ENCODE measurements around the gene SLC26A3. TPM values are rescaled to one million over a fixed set of nuclear protein-coding genes. Genes with fewer than 3 reads are reported as not detected.

SLC26A3 gene
- total and polyA plus RNA-seq, 12 donors = 0.03 to 0.50 (median 0.43) TPM; not detected in 8

GRCh38 chr7:107836237-107837144 is 33.5 kb upstream of the SLC26A3 start:
- no peak for TF ChIP-seq CTCF (IDR thresholded peaks at IDR 0.05)
- TF ChIP-seq POLR2A (IDR thresholded peaks at IDR 0.05) = no peak
- Histone ChIP-seq H3K27me3 (peaks cover 23% of the 10 kb centered on the region), H3K9me3 (replicated peaks in 1 of 3) (no peaks in the 10 kb centered on the region), H3K27ac (no peak overlapping the region), H3K36me3 (replicated peaks in 1 of 2) (no peaks in the 10 kb centered on the region), H3K4me3 (no peak overlapping the region), H3K4me1 (replicated peaks in 1 of 2) (peaks cover 0 to 9% of the 10 kb centered on the region in 2 donors)
- DNase-seq = peak in 3 of 7 donors; percentile 16 to 49 (median 39)
- WGBS, 4 donors = 23 to 32% (median 25%) methylated on average over 10 of the region's 10 CpGs
- intact Hi-C loops (cut with DNase I) = loop anchor here in 1 of 2 donors (10.0 kb wide), 1 partner anchor 72 kb away; no protein-coding TSS in a partner anchor

GRCh38 chr7:107834401-107834800 is 31.4 kb upstream of the SLC26A3 start:
- WGBS, 4 donors = 83 to 100% (median 91%) methylated on average over 1 of the region's 1 CpG

GRCh38 chr7:107833684-107834106 is 30.7 kb upstream of the SLC26A3 start:
- H3K9me3 ChIP-seq (replicated peaks in 1 of 3) = no peaks in the 10 kb centered on the region
- DNase-seq = no peak
- H3K4me3 ChIP-seq = no peak overlapping the region
- H3K4me1 ChIP-seq (replicated peaks in 1 of 2) = peaks cover 0 to 9% of the 10 kb centered on the region in 2 donors
- intact Hi-C loops (cut with DNase I) = loop anchor here in 1 of 2 donors (10.0 kb wide), 1 partner anchor 69 kb away; no protein-coding TSS in a partner anchor
- 75 to 84% (median 77%) methylated on average over 7 of the region's 7 CpGs for WGBS, 4 donors
- TF ChIP-seq POLR2A (IDR thresholded peaks at IDR 0.05) (no peak), CTCF (IDR thresholded peaks at IDR 0.05) (no peak)
- H3K27ac ChIP-seq = no peak overlapping the region
- no peaks in the 10 kb centered on the region for H3K36me3 ChIP-seq (replicated peaks in 1 of 2)
- H3K27me3 ChIP-seq = peaks cover 28% of the 10 kb centered on the region

More at GRCh38 chr7:107834401-107834800, 31.4 kb upstream of the SLC26A3 start:
- Histone ChIP-seq H3K4me1 (replicated peaks in 1 of 2) (peaks cover 0 to 9% of the 10 kb centered on the region in 2 donors), H3K27ac (no peak overlapping the region), H3K36me3 (replicated peaks in 1 of 2) (no peaks in the 10 kb centered on the region), H3K9me3 (replicated peaks in 1 of 3) (no peaks in the 10 kb centered on the region), H3K27me3 (peaks cover 28% of the 10 kb centered on the region), H3K4me3 (no peak overlapping the region)
- intact Hi-C loops (cut with DNase I) = loop anchor here in 1 of 2 donors (10.0 kb wide), 1 partner anchor 70 kb away; no protein-coding TSS in a partner anchor
- no peak for DNase-seq
- TF ChIP-seq CTCF (IDR thresholded peaks at IDR 0.05) = no peak

- intact Hi-C loops (cut with DNase I) = loop anchor here in 1 of 2 donors (10.0 kb wide), 1 partner anchor 66 kb away; no protein-coding TSS in a partner anchor
- 77 to 81% (median 80%) methylated on average over 3 of the region's 3 CpGs for WGBS, 4 donors
Observed at GRCh38 chr7:107830420-107830819, 27.4 kb upstream of the SLC26A3 start.

More at GRCh38 chr7:107830420-107830819, 27.4 kb upstream of the SLC26A3 start:
- TF ChIP-seq POLR2A (IDR thresholded peaks at IDR 0.05) (no peak), CTCF (IDR thresholded peaks at IDR 0.05) (no peak)
- Histone ChIP-seq H3K27me3 (peaks cover 25% of the 10 kb centered on the region), H3K36me3 (replicated peaks in 1 of 2) (no peaks in the 10 kb centered on the region), H3K9me3 (replicated peaks in 1 of 3) (no peaks in the 10 kb centered on the region), H3K4me3 (no peak overlapping the region), H3K4me1 (replicated peaks in 1 of 2) (no peaks in the 10 kb centered on the region), H3K27ac (no peak overlapping the region)
- DNase-seq = no peak

All from adrenal gland (tissue), 12 donors.